ENCODE measurements around the gene LRRC56.

The LRRC56 gene

DNA sequence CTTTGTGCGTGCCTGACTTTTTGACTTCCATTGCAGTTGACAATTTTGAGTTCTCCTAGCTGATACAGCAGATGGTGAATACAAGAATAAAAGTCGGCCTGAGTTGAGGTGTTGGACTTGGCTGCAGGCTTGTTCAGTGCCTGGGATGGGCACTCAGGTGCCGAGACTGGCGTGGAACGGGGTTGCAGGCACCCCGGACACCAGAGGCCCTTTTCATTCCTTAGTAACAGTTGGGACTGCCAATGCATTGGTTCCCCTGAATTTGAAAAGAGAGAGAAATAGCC, 40.2 kb downstream of the LRRC56 start:
- DNase-seq = no peak

GRCh38 chr11:578276-579035, 41.1 kb downstream of the LRRC56 start:
- DNase-seq = no peak

- no peak for DNase-seq
These were observed 42.7 kb downstream of the LRRC56 start for GRCh38 chr11:579830-580601.

GRCh38 chr11:581342-581741, 44.0 kb downstream of the LRRC56 start:
- DNase-seq = no peak

DNA sequence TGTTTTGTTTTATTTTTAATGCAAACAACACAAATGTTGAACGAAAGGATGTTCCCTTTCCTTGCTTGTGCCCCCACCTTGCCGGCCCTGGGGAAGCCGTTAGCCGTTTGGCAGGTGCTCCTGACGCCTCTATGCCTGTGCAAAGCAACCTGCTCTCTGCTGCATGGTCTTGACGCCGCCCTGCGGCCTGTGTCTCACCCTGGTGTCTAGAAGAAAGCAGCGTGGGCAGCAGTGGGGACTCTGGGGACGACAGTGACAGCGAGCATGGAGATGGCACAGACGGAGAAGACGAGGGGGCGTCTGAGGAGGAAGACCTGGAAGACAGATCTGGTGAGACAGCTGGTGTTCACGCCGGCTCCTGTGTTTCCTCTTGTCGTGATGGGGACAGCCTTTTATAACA, 44.4 kb downstream of the LRRC56 start:
- DNase-seq = no peak

- DNase-seq = no peak
These were observed 47.0 kb downstream of the LRRC56 start for GRCh38 chr11:584287-584686.

GRCh38 chr11:586376-587316, 49.3 kb downstream of the LRRC56 start:
- DNase-seq = no peak

DNA sequence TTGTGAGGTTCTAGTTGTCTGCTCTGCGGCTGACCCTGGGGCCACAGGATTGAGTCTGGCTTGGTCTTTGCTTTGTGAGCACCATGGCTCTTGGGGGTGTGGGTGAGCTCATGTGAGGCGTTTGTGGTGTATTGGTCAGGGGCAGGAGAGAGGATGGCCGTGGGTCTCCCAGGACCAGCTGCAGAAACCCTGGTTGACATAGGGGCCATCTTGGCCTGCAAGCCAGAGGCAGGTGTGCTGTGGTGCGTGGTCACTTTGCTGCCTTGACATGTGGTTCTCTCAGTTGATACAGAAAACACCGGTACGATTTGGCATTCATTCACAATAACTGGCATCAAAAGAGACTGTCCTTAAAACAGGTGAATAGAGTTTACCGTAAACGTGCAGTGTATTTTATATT, 50.2 kb downstream of the LRRC56 start:
- DNase-seq = no peak

- DNase-seq = no peak
These were observed 50.7 kb downstream of the LRRC56 start for GRCh38 chr11:587978-588380.

GRCh38 chr11:589798-590197, 52.5 kb downstream of the LRRC56 start:
- no peak for DNase-seq

GRCh38 chr11:590997-591396, 53.7 kb downstream of the LRRC56 start:
- DNase-seq = no peak

DNA sequence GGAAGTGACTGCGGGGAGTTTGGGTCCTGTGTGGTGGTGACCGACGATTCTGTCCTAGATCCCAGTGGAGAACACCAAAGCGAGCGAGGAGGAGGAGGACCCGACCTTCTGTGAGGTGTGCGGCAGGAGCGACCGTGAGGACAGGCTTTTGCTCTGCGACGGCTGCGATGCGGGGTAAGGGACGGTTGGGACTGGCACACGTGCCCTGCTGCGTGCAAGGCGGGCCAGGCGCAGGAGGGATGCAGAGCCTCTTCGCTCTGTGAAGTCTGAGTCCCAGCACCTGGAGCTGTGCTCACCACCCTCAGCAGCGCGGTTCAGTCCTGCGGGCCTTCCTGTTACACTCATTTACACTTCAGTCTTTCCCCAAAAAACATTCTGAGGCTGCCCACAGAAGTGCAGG, 55.2 kb downstream of the LRRC56 start:
- no peak for DNase-seq

GRCh38 chr11:592918-593317, 55.6 kb downstream of the LRRC56 start:
- DNase-seq = no peak

DNA sequence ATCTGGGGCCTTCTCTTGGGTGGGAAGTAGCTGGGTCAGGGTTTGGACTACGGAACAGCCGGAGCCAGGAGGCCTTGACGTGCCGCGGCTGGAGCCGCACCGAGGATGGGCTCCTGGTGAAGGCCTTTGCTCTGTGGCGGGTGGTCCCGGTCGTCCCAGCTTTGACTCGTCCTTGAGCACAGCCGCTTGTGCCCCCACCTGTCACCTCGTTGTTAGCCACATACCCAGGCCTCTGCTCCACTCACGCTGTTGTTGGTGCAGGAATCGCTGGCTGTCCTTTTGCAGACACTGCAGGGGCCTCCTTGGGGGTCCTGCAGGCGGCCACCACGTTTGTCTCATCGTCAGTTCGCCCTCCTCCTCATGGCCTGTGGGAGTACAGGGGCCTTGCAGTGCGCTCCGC, 56.0 kb downstream of the LRRC56 start:
- DNase-seq = no peak

DNA sequence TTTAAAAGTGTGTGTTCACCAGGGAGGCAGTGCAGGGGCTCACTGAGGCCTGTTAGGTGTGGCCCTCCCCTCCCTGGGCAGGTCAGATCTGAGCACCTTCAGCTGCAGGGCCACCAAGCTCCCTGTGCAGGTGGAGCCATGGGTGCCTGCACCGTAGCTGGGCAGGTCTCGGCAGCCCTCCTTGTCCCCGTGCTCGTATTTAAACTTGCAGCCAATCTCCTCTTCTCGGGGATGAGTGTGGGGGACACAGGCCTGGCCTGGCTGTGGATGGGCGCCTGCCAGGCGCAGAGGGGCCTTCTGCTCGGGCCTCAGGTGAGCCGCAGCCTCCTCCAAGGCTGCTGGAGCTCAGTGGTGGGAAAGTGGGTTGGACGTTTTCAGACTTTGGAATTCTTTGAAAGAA, 58.1 kb downstream of the LRRC56 start:
- no peak for DNase-seq

GRCh38 chr11:596374-596773, 59.0 kb downstream of the LRRC56 start:
- no peak for DNase-seq

GRCh38 chr11:597166-597725, 59.9 kb downstream of the LRRC56 start:
- DNase-seq = no peak

GRCh38 chr11:598005-598680, 60.8 kb downstream of the LRRC56 start:
- no peak for DNase-seq

GRCh38 chr11:601573-602245, 64.4 kb downstream of the LRRC56 start:
- no peak for DNase-seq

DNA sequence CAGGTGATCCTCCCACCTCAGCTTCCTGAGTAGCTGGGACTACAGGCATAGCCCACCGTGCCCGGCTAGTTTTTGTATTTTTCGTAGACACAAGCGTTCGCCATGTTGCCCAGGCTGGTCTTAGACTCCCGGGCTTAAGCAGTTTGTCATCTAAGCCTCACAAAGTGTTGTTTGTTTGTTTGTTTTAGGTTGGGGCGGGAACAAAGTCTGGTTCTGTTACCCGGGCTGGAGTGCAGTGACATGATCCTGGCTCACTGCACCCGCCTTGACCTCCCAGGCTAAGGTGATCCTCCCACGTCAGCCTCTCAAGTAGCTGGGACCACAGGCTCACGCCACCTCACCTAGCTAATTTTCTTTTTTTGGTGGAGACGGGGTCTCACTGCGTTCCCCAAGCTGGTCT, 65.8 kb downstream of the LRRC56 start:
- DNase-seq = no peak
